WERI-Rb-1 (cell line): ENCODE data around the gene SYNDIG1L.
A peak's percentile ranks its signal among the peaks of the same experiment; 100 is the strongest.

Source experiments
- DNase-seq: peaks from one replicate; pipeline ENCODE4 v3.0.0-alpha.2; 2020
- H3K27ac ChIP-seq: fragments of 250-450 bp; sonication (Bioruptor Pico); 2 replicates; pipeline ENCODE4 v1.5.1; 2020; ENCODE audit warnings: mild to moderate bottlenecking, moderate library complexity
- H3K27me3 ChIP-seq: fragments of 250-450 bp; sonication (Bioruptor Pico); 2 replicates; pipeline ENCODE4 v1.5.1; 2021; ENCODE audit warnings: mild to moderate bottlenecking, low read depth, moderate library complexity; ENCODE audit not compliant: insufficient read depth, severe bottlenecking
- H3K36me3 ChIP-seq: fragments of 250-450 bp; sonication (Bioruptor Pico); 2 replicates; pipeline ENCODE4 v1.5.1; 2020; ENCODE audit warnings: mild to moderate bottlenecking, moderate library complexity
- H3K4me3 ChIP-seq: 2 replicates; pipeline ENCODE4 v1.5.1; 2011; ENCODE audit warnings: low read depth, mild to moderate bottlenecking, control low read depth, low read length
- H3K9me3 ChIP-seq: fragments of 250-450 bp; sonication (Bioruptor Pico); 2 replicates; pipeline ENCODE4 v1.5.1; 2021; ENCODE audit warnings: mild to moderate bottlenecking, moderate library complexity; ENCODE audit not compliant: severe bottlenecking
- CTCF ChIP-seq: IDR thresholded peaks from 2 replicates; pipeline ENCODE4 v1.5.1; 2011; ENCODE audit warnings: low read depth, mild to moderate bottlenecking, control low read depth, inconsistent platforms, low read length

The SYNDIG1L gene

GRCh38 chr14:74405663-74406062 is 20.3 kb downstream of the SYNDIG1L start:
- no peaks in the 10 kb centered on the region for H3K27me3 ChIP-seq
- H3K9me3 ChIP-seq: no peaks in the 10 kb centered on the region
- no peak for TF ChIP-seq CTCF
- no peak for DNase-seq
- H3K36me3 ChIP-seq: no peaks in the 10 kb centered on the region
- no peak overlapping the region for H3K27ac ChIP-seq
- no peak overlapping the region for H3K4me3 ChIP-seq

- Histone ChIP-seq H3K4me3 (no peak overlapping the region), H3K36me3 (no peaks in the 10 kb centered on the region), H3K27ac (no peak overlapping the region), H3K27me3 (no peaks in the 10 kb centered on the region), H3K9me3 (no peaks in the 10 kb centered on the region)
- TF ChIP-seq CTCF: no peak
- no peak for DNase-seq
Measured at GRCh38 chr14:74404435-74404834, 21.6 kb downstream of the SYNDIG1L start.

GRCh38 chr14:74403619-74404417 is 22.2 kb downstream of the SYNDIG1L start:
- H3K27ac ChIP-seq: no peak overlapping the region
- no peak overlapping the region for H3K4me3 ChIP-seq
- H3K9me3 ChIP-seq: no peaks in the 10 kb centered on the region
- no peak for DNase-seq
- H3K36me3 ChIP-seq: no peaks in the 10 kb centered on the region
- no peak for TF ChIP-seq CTCF
- H3K27me3 ChIP-seq: no peaks in the 10 kb centered on the region

- DNase-seq: no peak
- Histone ChIP-seq H3K9me3 (no peaks in the 10 kb centered on the region), H3K4me3 (no peak overlapping the region), H3K36me3 (no peaks in the 10 kb centered on the region), H3K27me3 (no peaks in the 10 kb centered on the region), H3K27ac (no peak overlapping the region)
- no peak for TF ChIP-seq CTCF
Measured at GRCh38 chr14:74402401-74403251, 23.4 kb downstream of the SYNDIG1L start.

- no peak for TF ChIP-seq CTCF
- no peak overlapping the region for H3K27ac ChIP-seq
- H3K9me3 ChIP-seq: no peaks in the 10 kb centered on the region
- peak; percentile 38 for DNase-seq
- H3K27me3 ChIP-seq: no peaks in the 10 kb centered on the region
- H3K36me3 ChIP-seq: no peaks in the 10 kb centered on the region
- H3K4me3 ChIP-seq: no peak overlapping the region
Measured at GRCh38 chr14:74401504-74402241, 24.3 kb downstream of the SYNDIG1L start.
